ENCODE results near the gene MEX3D.

MEX3D gene

DNA sequence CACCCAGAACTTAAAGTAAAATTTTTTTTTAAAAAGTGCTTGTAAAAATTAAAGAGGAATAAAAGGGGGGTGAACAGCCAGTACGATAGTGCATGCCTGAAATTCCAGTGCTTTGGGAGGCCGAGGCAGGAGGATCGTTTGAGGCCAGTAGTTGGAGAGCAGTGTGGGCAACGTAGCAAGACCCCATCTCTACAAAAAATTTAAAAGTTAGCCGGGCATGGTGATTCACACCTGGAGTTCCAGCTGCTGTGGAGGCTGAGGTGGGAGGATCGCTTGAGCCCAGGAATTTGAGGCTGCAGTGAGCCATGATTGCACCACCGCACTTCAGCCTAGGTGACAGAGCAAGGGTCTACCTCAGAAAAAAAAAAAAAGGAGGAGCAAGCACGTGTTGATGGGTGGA lies 63.1 kb downstream of the MEX3D start:
- DNase-seq (ENCODE audit: low read depth in 3 of 3, low spot score in 1 of 3) = no peak
